SJCRH30 (cell line): ENCODE measurements around the gene A2M. TPM values are rescaled to one million over a fixed set of nuclear protein-coding genes. Genes with fewer than 3 reads are reported as not detected.

Source experiments
- DNase-seq, 2 experiments: peaks; one replicate each; pipeline ENCODE4 v3.0.0-alpha.2; 2015 to 2020
- H3K27ac ChIP-seq: fragments of 250-450 bp; sonication (Bioruptor Pico); 2 replicates; pipeline ENCODE4 v1.5.1; 2020; ENCODE audit warnings: mild to moderate bottlenecking, moderate library complexity
- H3K27me3 ChIP-seq: fragments of 250-450 bp; sonication (Bioruptor Pico); 2 replicates; pipeline ENCODE4 v1.5.1; 2020; ENCODE audit warnings: mild to moderate bottlenecking, moderate library complexity
- H3K36me3 ChIP-seq: fragments of 250-450 bp; sonication (Bioruptor Pico); 2 replicates; pipeline ENCODE4 v1.5.1; 2020; ENCODE audit warnings: mild to moderate bottlenecking, moderate library complexity
- H3K4me1 ChIP-seq: fragments of 250-450 bp; sonication (Bioruptor Pico); 2 replicates; pipeline ENCODE4 v1.5.1; 2020; ENCODE audit warnings: mild to moderate bottlenecking, moderate library complexity
- H3K4me3 ChIP-seq: fragments of 250-450 bp; sonication (Bioruptor Pico); 2 replicates; pipeline ENCODE4 v1.5.1; 2020; ENCODE audit warnings: mild to moderate bottlenecking, moderate library complexity
- H3K9me3 ChIP-seq: fragments of 250-450 bp; sonication (Bioruptor Pico); replicated peaks from 2 replicates; pipeline ENCODE4 v1.5.1; 2020; ENCODE audit warnings: mild to moderate bottlenecking, moderate library complexity
- total RNA-seq: library from RNA; depleted of rRNA; stranded (reverse); fragments of >200 nt; shearing (Covaris generic); gene quantifications from 2 replicates; pipeline ENCODE4 v1.2.3, GENCODE V29; 2014

A2M gene
- total RNA-seq, 1 experiment from 2014 or later = 0.87 TPM

DNA sequence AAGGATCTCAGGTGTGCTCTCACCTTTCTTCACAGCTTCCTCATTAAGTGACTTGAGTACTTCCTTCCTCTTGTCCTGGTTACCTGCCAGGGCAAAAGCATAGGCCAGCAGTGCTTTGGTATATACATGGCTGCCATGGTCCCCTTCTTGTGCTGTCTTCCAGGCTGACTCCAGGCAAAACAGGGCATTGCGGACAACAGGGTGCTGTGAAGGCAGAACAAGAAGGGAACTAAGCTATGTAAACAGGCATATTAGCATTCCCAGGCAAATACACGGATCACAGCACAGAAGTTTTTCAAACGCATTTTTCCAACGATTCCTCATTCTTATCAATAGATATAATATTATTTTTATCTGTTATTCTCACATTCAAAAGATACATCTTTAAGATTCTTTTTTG lies 39.0 kb downstream of the A2M start:
- Histone ChIP-seq H3K27ac (no peak overlapping the region), H3K36me3 (no peaks in the 10 kb centered on the region), H3K27me3 (no peaks in the 10 kb centered on the region), H3K4me1 (no peaks in the 10 kb centered on the region), H3K9me3 (no peaks in the 10 kb centered on the region), H3K4me3 (no peak overlapping the region)
- DNase-seq = no peak

DNA sequence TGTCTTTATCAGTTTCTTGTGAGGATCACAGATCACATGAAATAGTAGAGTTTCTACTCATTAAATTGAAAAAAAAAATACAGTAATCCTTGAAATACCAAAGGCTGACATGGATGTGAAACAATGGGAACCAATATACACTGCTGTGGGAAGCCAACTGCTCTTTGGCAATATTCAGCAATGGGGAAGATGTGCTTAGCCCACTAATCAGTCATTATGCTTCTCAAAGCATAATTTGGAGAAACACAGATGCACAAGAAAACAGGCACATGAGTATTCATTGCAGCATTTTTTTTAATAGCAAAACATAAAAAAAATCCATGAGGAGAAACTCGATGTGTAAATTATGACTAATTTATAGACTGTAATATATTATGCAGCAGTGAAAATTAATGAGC lies 40.6 kb downstream of the A2M start:
- Histone ChIP-seq H3K4me1 (no peaks in the 10 kb centered on the region), H3K9me3 (no peaks in the 10 kb centered on the region), H3K27ac (no peak overlapping the region), H3K36me3 (no peaks in the 10 kb centered on the region), H3K4me3 (no peak overlapping the region), H3K27me3 (no peaks in the 10 kb centered on the region)
- no peak for DNase-seq

DNA sequence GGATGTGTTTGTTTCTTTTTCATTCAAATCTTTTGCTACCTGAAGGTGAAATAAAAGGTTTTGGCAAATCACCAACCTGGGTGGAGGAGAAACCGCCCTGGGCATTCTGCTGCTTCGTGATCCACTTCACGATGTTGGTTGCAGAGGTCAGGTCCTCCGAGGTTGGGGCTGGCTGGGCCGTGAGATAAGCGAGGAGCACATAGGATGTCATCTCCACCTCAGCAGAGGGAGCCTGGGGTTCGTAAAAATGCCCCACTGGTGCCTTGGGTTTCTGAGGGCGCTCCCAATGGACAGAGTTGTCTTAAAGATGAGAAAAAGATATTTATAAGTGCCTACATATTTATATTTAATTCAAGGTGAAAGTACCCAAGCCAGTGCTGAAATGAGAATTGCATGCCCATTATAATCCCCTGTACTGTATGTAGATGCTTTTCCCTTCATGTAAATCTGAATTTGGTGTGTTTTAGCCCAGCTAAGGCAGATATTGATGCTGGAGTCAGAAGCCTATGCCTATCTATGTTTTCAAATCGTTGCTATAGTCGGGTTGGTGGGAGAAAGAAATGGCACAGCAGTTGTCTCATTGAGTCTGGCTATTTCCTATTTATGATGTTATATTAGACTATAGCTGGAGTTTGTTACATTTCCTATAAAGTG lies 41.1 kb downstream of the A2M start:
- Histone ChIP-seq H3K27ac (no peak overlapping the region), H3K4me1 (no peaks in the 10 kb centered on the region), H3K4me3 (no peak overlapping the region), H3K9me3 (no peaks in the 10 kb centered on the region), H3K36me3 (no peaks in the 10 kb centered on the region), H3K27me3 (no peaks in the 10 kb centered on the region)
- no peak for DNase-seq

DNA sequence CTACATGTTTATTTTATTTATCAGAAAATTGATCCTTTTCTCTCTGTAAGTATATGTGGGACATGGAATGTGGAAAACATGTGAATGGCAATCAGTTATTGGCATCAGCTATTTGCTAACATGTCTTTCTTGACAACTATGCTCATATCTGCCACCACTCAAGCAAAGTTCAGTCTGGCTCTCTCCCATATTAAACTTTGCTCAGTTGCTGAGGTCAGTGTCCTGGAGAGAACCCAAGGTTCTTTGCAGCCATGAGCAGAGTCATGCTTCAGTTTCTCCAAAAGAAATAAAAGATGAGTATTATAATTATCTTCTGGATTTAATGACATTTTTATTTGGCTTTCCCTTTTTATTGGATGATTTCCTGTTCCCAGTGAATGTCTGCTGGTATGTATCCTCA lies 42.6 kb downstream of the A2M start:
- no peak overlapping the region for H3K4me3 ChIP-seq

DNA sequence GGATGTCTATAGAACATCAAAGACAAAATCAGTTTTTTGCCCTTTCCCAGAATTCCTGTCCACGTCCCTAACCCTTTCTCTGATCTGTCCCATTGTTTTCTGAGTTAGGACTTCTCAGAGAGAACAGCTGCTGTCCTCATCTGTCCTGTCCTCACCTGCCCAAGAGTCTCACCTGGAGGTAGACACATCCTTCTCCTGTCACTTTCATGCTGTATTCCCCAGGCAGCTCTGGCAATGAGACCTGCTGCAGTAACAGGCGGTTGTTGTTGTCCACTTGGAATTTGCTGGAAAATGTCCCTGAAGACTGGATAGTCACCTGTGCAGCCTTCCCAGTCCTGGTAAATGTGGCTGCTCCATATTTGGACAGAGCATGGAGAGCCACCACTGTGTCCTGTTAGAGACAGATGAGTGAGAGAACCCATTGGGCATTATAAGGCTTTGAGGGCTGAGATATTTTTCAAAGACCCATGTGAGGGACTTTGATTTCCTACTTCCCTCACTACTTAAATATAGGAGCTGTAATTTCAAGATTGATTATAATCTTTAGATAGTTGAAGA lies 43.2 kb downstream of the A2M start:
- Histone ChIP-seq H3K36me3 (no peaks in the 10 kb centered on the region), H3K9me3 (no peaks in the 10 kb centered on the region), H3K27me3 (no peaks in the 10 kb centered on the region), H3K4me1 (no peaks in the 10 kb centered on the region), H3K27ac (no peak overlapping the region), H3K4me3 (no peak overlapping the region)
- DNase-seq = no peak

More for the DNA sequence above, 42.6 kb downstream of the A2M start:
- no peaks in the 10 kb centered on the region for H3K36me3 ChIP-seq
- no peaks in the 10 kb centered on the region for H3K4me1 ChIP-seq
- DNase-seq = no peak
- H3K27ac ChIP-seq = no peak overlapping the region
- no peaks in the 10 kb centered on the region for H3K9me3 ChIP-seq
- no peaks in the 10 kb centered on the region for H3K27me3 ChIP-seq

DNA sequence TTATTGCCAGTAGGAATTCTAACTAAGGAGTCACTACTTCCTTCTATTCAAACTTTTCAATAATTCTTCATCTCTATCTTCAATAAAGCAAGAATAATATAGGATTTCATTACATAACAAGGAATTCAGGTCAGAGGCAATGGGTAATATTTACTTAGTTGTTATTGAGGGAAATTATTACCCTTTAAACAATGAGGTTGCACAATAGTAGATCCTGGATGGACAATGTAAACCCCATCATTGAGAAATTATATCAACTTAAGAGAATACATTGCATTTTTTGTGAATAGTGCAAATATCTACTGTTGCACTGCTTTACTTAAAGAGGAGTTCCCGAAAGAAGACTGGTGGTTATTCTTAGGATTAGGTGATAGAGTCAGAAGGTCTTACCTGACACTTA lies 43.8 kb downstream of the A2M start:
- Histone ChIP-seq H3K27ac (no peak overlapping the region), H3K4me1 (no peaks in the 10 kb centered on the region), H3K27me3 (no peaks in the 10 kb centered on the region), H3K4me3 (no peak overlapping the region), H3K9me3 (no peaks in the 10 kb centered on the region), H3K36me3 (no peaks in the 10 kb centered on the region)
- DNase-seq = no peak

DNA sequence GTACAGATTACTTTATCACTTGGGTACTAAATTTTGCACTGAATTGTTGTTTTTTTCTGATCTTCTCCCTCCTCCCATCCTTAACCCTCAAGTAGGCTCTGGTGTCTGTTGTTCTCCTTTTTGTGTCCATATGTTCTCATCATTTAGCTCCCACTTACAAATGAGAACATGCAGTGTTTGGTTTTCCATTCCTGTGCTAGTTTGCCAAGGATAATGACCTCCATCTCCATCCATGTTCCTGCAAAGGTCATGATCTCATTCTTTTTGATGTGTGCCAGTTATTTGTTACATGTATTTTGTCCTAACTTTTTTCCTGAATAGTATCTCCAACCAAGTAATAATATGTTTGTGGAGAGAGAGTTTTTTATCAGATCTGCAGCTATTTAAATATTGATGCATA lies 44.2 kb downstream of the A2M start:
- H3K27ac ChIP-seq = no peak overlapping the region
- H3K4me3 ChIP-seq = no peak overlapping the region
- H3K36me3 ChIP-seq = no peaks in the 10 kb centered on the region
- no peaks in the 10 kb centered on the region for H3K4me1 ChIP-seq
- H3K9me3 ChIP-seq = no peaks in the 10 kb centered on the region
- H3K27me3 ChIP-seq = no peaks in the 10 kb centered on the region
- DNase-seq = no peak

DNA sequence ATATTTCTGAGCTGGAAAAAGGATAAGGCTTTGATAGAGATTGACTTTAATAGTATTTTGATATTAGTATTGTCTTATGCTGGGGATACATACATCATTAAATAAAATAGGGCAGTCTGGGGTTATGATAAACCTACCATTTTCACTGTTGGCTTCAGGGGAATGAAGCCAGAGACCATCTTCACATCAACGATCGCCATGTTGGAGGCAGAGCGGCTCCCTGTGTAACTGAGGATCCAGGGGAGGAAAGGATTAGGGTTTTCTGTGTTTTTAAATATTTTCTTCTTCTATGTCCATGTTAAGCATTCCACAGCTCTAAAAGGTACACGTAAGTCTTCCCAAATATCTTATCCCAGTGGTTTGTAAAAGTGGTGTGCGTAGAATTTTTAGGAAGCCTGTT lies 45.4 kb downstream of the A2M start:
- no peak for DNase-seq
- no peak overlapping the region for H3K27ac ChIP-seq
- no peak overlapping the region for H3K4me3 ChIP-seq
- H3K27me3 ChIP-seq = no peaks in the 10 kb centered on the region
- no peaks in the 10 kb centered on the region for H3K36me3 ChIP-seq
- H3K4me1 ChIP-seq = no peaks in the 10 kb centered on the region
- H3K9me3 ChIP-seq = no peaks in the 10 kb centered on the region

DNA sequence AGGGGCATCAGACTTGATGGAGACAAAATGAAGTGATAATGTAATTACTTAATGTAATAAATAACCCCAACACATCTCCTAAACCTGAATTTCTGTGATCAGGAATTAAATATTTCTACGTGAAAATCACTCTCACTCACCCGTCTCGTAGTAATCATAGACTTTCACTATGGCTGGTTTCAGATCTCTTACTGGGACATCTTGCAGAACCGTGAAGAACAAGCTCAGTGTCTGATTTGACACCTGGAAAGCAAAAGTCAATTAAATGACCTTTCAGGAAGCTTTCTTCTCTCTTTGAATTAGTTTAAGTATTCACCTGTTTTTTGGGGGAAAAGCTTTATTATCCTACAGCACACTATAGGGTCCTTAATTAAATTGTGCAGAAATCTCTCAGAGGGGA lies 47.1 kb downstream of the A2M start:
- Histone ChIP-seq H3K4me1 (no peaks in the 10 kb centered on the region), H3K9me3 (no peaks in the 10 kb centered on the region), H3K27me3 (no peaks in the 10 kb centered on the region), H3K27ac (no peak overlapping the region), H3K36me3 (no peaks in the 10 kb centered on the region), H3K4me3 (no peak overlapping the region)
- DNase-seq = no peak

DNA sequence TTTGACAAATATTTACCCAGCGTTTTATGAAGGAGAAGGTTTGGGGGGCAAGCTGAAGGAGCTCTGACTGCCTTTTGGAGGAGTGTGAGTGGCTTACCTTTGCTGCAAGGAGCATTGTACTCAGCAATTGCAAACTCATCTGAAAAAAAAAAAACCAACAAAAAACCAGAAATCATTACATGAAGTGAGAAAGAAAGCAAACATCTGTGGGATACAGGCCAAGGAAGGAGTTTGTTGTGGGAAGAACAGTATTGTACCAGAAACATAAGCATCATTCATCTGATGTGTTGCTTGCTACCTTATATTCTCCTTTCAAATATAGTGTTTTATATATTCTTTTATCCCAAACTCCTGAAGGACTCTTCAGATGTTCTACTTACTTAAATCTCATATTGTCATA lies 47.6 kb downstream of the A2M start:
- DNase-seq = no peak
- Histone ChIP-seq H3K4me1 (no peaks in the 10 kb centered on the region), H3K27me3 (no peaks in the 10 kb centered on the region), H3K9me3 (no peaks in the 10 kb centered on the region), H3K4me3 (no peak overlapping the region), H3K27ac (no peak overlapping the region), H3K36me3 (no peaks in the 10 kb centered on the region)

DNA sequence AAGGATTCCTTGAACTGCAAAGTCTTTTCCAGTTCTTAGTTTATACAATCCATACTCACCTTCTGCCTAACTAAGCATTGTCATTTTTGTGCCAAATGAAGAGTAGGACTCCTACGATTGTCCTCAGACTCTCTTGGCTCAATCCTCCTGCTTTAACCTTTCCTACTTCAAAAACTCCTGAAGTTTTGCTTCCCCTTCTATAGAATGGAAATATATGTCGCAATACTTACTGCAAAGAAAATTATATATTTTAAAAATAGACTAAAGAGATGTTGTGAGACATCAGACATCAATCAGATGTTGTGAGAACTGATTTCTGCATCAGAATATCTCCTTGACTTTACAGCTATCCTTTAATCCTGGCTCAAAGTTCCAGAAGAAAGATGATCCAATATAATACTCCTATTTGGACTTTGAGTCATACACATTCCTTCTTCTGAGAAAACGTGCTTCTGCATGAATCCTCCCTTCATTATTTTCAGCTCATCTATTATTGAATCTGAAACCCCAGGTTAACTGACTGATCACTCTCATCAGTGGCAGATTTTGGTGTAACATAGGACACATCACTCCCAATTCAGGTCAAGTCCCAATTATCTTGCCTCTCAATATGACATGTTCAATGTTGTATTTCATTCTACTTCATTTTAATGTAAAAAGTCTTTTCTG lies 48.8 kb downstream of the A2M start:
- Histone ChIP-seq H3K36me3 (no peaks in the 10 kb centered on the region), H3K4me1 (no peaks in the 10 kb centered on the region), H3K27ac (no peak overlapping the region), H3K27me3 (no peaks in the 10 kb centered on the region), H3K4me3 (no peak overlapping the region), H3K9me3 (no peaks in the 10 kb centered on the region)
- no peak for DNase-seq

DNA sequence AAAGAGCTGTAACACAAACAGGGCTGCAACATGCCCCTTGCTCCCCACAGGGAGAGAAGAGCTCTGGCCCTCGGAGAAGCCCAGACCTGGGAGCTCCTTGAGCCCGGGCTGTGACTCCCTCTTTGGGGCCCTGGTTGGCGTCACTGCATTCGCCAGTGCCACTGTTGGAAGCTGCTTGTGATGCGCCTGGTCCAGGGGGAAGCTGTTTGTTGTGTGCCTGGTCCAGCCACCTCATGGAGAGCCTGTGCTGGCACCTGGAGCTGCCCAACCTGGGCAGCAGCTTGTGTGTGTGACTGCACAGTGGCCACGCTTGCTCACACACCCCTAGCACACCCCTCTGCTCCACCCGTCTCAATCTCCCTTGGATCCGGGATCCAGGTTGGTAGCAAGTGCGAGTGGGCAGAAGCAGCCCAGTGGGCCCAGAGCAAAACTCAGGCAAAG lies 49.5 kb downstream of the A2M start:
- Histone ChIP-seq H3K27ac (no peak overlapping the region), H3K4me1 (no peaks in the 10 kb centered on the region), H3K27me3 (no peaks in the 10 kb centered on the region), H3K9me3 (no peaks in the 10 kb centered on the region), H3K4me3 (no peak overlapping the region), H3K36me3 (no peaks in the 10 kb centered on the region)
- DNase-seq = no peak

DNA sequence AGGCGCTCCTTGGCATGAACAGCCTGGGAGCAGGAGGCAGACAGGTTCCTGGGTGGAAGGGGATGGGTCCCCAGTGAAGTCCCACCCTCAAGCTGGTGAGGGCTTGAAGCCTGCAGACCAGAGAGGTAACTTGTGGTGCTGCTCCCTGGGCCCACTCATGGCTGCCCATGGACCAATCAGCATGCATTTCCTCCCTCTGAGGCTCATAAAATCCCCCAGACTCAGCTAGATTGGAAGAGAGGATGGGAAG lies 50.2 kb downstream of the A2M start:
- H3K4me3 ChIP-seq = no peak overlapping the region

DNA sequence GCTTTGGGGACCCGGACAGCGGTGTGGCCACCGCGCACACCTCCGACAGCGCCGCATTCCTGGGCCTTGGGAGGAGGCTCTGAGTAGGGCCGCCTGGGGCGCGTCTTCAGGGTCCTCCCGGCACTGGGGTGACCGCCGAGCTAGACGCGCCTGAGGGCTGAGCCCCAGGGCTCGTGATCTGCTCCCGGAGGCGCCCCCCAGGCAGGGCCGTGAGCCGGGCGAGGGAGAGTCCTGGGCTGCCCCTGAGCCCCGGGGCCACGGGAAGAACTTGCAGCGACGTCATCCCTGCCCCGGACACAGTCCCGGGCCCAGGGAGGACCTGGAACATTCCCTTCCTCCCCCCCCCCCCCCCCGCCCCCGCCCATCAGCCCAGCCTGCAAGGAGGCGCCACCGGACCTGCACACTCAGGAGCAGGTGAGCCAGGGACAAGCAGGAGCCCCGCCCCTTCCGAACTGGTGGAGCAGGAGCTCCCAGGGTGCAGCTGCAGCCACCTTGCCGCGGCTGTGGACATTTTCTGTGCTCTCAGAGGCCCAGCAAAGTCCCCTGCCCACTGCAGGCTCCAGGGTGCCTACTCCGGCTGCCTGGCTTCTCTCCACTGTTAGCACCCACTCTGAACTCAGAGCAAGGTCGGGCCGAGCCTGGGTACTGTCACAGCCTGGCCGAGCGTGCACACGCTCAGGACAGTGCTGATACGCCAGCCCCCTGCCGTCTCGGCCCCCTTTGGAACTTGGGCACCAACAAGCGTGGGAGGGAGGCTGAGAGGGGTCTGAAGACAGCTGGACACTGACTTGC lies 50.7 kb downstream of the A2M start:
- DNase-seq = no peak
- no peak overlapping the region for H3K27ac ChIP-seq
- H3K27me3 ChIP-seq = no peaks in the 10 kb centered on the region
- H3K4me1 ChIP-seq = no peaks in the 10 kb centered on the region
- H3K9me3 ChIP-seq = no peaks in the 10 kb centered on the region
- no peak overlapping the region for H3K4me3 ChIP-seq
- no peaks in the 10 kb centered on the region for H3K36me3 ChIP-seq

More for the DNA sequence above, 50.2 kb downstream of the A2M start:
- Histone ChIP-seq H3K27ac (no peak overlapping the region), H3K36me3 (no peaks in the 10 kb centered on the region), H3K4me1 (no peaks in the 10 kb centered on the region), H3K27me3 (no peaks in the 10 kb centered on the region), H3K9me3 (no peaks in the 10 kb centered on the region)
- no peak for DNase-seq

DNA sequence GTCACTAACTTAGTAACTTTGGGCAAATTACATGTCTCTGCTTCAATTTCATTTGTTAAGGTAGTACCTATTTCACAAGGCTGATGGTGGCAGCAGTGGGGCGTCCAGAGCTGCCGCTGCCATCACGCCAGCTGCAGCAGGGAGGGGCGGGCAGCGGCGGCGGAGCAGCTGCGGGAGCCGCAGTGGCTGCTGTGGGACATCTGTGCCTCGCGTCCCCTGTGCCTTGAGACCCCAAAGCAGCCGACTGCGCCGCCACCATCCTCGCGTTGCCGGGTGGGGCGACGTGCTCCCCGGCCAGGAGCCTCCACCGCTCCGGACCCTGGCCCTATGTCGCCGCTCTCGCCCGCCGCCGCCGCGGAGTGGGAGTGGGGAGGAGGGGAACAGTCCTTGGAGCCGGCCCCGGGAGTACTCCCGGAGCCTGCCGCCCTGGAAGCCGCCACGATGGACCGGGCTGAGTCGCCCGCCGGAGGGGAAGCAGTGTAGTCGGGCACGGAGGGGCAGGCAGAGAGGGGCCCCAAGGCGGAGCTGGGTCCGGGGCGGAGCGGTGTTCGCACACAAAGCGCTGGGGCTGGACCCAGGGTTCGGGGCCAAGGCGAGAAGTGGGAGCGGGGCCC lies 51.4 kb downstream of the A2M start:
- no peak for DNase-seq
- Histone ChIP-seq H3K4me1 (no peaks in the 10 kb centered on the region), H3K4me3 (no peak overlapping the region), H3K36me3 (no peaks in the 10 kb centered on the region), H3K27me3 (no peaks in the 10 kb centered on the region), H3K27ac (no peak overlapping the region), H3K9me3 (no peaks in the 10 kb centered on the region)
